ENCODE measurements around the gene MALT1.

DNA sequence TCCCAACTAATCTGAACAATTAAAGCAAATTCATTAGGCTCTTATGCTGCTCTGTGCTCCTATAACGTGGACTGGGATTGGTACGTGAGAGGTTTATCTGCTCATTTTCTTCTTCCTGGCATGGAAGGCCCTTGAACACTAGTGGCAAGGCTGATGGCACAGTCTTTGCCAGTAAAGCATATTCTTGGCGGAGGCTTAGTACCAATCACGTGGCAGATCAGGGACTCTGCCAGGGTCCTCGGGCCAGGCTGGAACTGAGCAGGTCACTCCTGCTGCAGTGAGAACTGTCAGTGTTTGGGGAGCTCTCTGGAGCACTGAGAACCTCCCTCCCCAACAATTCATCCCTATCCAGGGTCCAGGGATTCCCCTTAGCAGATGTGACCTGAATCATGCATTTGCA is 38.7 kb upstream of the MALT1 start:
- TF ChIP-seq, protein P1, sequence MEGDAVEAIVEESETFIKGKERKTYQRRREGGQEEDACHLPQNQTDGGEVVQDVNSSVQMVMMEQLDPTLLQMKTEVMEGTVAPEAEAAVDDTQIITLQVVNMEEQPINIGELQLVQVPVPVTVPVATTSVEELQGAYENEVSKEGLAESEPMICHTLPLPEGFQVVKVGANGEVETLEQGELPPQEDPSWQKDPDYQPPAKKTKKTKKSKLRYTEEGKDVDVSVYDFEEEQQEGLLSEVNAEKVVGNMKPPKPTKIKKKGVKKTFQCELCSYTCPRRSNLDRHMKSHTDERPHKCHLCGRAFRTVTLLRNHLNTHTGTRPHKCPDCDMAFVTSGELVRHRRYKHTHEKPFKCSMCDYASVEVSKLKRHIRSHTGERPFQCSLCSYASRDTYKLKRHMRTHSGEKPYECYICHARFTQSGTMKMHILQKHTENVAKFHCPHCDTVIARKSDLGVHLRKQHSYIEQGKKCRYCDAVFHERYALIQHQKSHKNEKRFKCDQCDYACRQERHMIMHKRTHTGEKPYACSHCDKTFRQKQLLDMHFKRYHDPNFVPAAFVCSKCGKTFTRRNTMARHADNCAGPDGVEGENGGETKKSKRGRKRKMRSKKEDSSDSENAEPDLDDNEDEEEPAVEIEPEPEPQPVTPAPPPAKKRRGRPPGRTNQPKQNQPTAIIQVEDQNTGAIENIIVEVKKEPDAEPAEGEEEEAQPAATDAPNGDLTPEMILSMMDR (IDR thresholded peaks at IDR 0.05; ENCODE audit: poor library complexity) = no peak
- TF ChIP-seq EZH2phosphoT487 (IDR thresholded peaks at IDR 0.05; ENCODE audit: low read depth, severe bottlenecking, unreplicated experiment) (no peak), EZH2 (IDR thresholded peaks at IDR 0.05; ENCODE audit: borderline replicate concordance) (no peak)

Data from hepatocyte (in vitro differentiated cells).